ENCODE results near the gene SEMA3C. TPM values are rescaled to one million over a fixed set of nuclear protein-coding genes. Genes with fewer than 3 reads are reported as not detected.

SEMA3C gene
- total RNA-seq, 4 donors from 2014 or later, result 2.6 to 30.9 (median 14.2) TPM

GRCh38 chr7:80884511-80885195, 34.2 kb downstream of the SEMA3C start:
- Histone ChIP-seq H3K27ac (peak overlapping the region in 1 of 4 donors; percentile 66), H3K36me3 (no peaks in the 10 kb centered on the region), H3K4me3 (no peak overlapping the region), H3K9me3 (no peaks in the 10 kb centered on the region), H3K27me3 (no peaks in the 10 kb centered on the region), H3K4me1 (peaks cover 0 to 19% (median 3%) of the 10 kb centered on the region in 3 donors)
- WGBS, 2 donors, result 66 to 77% methylated on average over 6 of the region's 6 CpGs
- intact Hi-C loops (cut with DNase I), result no loop called here
- TF ChIP-seq CTCF (IDR thresholded peaks at IDR 0.05) (no peak), POLR2A (IDR thresholded peaks at IDR 0.05) (no peak)
- no peak for DNase-seq

GRCh38 chr7:80883154-80884025, 35.5 kb downstream of the SEMA3C start:
- Histone ChIP-seq H3K27ac (peak overlapping the region; percentile 33 to 66 (median 57)), H3K27me3 (no peaks in the 10 kb centered on the region), H3K9me3 (no peaks in the 10 kb centered on the region), H3K4me3 (no peak overlapping the region), H3K4me1 (peaks cover 0 to 19% (median 3%) of the 10 kb centered on the region in 3 donors), H3K36me3 (no peaks in the 10 kb centered on the region)
- TF ChIP-seq POLR2A (IDR thresholded peaks at IDR 0.05) (no peak), CTCF (IDR thresholded peaks at IDR 0.05) (no peak)
- DNase-seq, result no peak
- intact Hi-C loops (cut with DNase I), result no loop called here
- 23% methylated on average over 2 of the region's 2 CpGs for WGBS, 2 donors

GRCh38 chr7:80882213-80882801, 36.5 kb downstream of the SEMA3C start:
- Histone ChIP-seq H3K27ac (peak overlapping the region in 1 of 4 donors; percentile 66), H3K4me3 (no peak overlapping the region), H3K9me3 (no peaks in the 10 kb centered on the region), H3K27me3 (no peaks in the 10 kb centered on the region), H3K36me3 (no peaks in the 10 kb centered on the region), H3K4me1 (peaks cover 0 to 19% (median 3%) of the 10 kb centered on the region in 3 donors)
- no peak for TF ChIP-seq CTCF (IDR thresholded peaks at IDR 0.05)
- TF ChIP-seq POLR2A (IDR thresholded peaks at IDR 0.05), result no peak
- WGBS, 2 donors, result 77 to 78% methylated on average over 4 of the region's 4 CpGs
- intact Hi-C loops (cut with DNase I), result no loop called here
- no peak for DNase-seq

GRCh38 chr7:80881351-80881900, 37.4 kb downstream of the SEMA3C start:
- TF ChIP-seq POLR2A (IDR thresholded peaks at IDR 0.05) (no peak), CTCF (IDR thresholded peaks at IDR 0.05) (no peak)
- Histone ChIP-seq H3K4me3 (no peak overlapping the region), H3K27me3 (no peaks in the 10 kb centered on the region), H3K27ac (no peak overlapping the region), H3K36me3 (no peaks in the 10 kb centered on the region), H3K4me1 (peaks cover 0 to 19% (median 3%) of the 10 kb centered on the region in 3 donors), H3K9me3 (no peaks in the 10 kb centered on the region)
- no peak for DNase-seq
- 72 to 88% methylated on average over 1 of the region's 1 CpG for WGBS, 2 donors
- intact Hi-C loops (cut with DNase I), result no loop called here
